K562 (cell line): ENCODE measurements around the gene ABR. TPM values are rescaled to one million over a fixed set of nuclear protein-coding genes. Genes with fewer than 3 reads are reported as not detected.

ENCODE experiments used
- ATAC-seq: fragments of 200-7000 bp; cut with Tn5 transposase; 3 replicates; pipeline ENCODE4 v1.9.1; 2020; ENCODE audit warnings: moderate library complexity
- BruUV-seq: library from RNA; stranded (reverse); fragments of 400-500 nt; replicated peaks from 2 replicates; lab custom pipeline; 2021; lab: Mats Ljungman, UMichigan
- CTCF ChIA-PET: fragments of 300-600 bp; formaldehyde crosslinking; extraction: SDS; loops from one replicate; lab custom pipeline; 2021; ENCODE audit warnings: low intra/inter-chr PET ratio; lab: Yijun Ruan, JAX
- POLR2A ChIA-PET: fragments of 300-600, 350-650 bp; sonication (Branson Sonifier 250); formaldehyde crosslinking; extraction: SDS; loops from one replicate; lab custom pipeline; 2021; ENCODE audit warnings: antibody characterized with exemption, inconsistent platforms; lab: Yijun Ruan, JAX
- DNase-seq, 4 experiments: peaks; one replicate each; pipeline versions ENCODE4 v3.0.0 to v3.0.0-alpha.2; 2011 to 2018; ENCODE audit warnings: low spot score in 3 of 4, mixed read lengths in 3 of 4; ENCODE audit errors: extremely low read depth in 1 of 4
- FAIRE-seq: peaks from 2 replicates; lab custom pipeline; 2011; peaks lifted over from hg19 to GRCh38; lab: Jason Lieb, UNC
- H2AFZ ChIP-seq: 2 replicates; pipeline ENCODE4 v1.6.0; 2011; ENCODE audit warnings: low read depth, low read length, control low read depth, inconsistent platforms
- H3K27ac ChIP-seq: fragments of 200-600 bp; 3 replicates; pipeline ENCODE4 v1.8.0; 2011; ENCODE audit warnings: low read depth, mild to moderate bottlenecking, control low read depth, inconsistent platforms, low read length, moderate library complexity, mixed read lengths; ENCODE audit errors: extremely low read depth
- H3K27me3 ChIP-seq, 2 experiments: fragments of 300-600 bp in 1 of 2; 2 replicates in 1 of 2; 3 replicates in 1 of 2; pipeline versions ENCODE4 v1.6.0 to v1.8.0; 2011; ENCODE audit warnings: inconsistent platforms in 2 of 2, low read length in 2 of 2, mild to moderate bottlenecking in 1 of 2, mixed read lengths in 1 of 2, moderate library complexity in 1 of 2; ENCODE audit not compliant: control insufficient read depth in 2 of 2, insufficient read depth in 2 of 2
- H3K36me3 ChIP-seq: fragments of 300-600 bp; 3 replicates; pipeline ENCODE4 v1.8.0; 2011; ENCODE audit warnings: mild to moderate bottlenecking, low read length, inconsistent platforms; ENCODE audit not compliant: control insufficient read depth, insufficient read depth
- H3K4me1 ChIP-seq, 2 experiments: fragments of 200-600 bp in 1 of 2; replicated peaks in 1 of 2; 2 replicates in 1 of 2; 3 replicates in 1 of 2; pipeline versions ENCODE4 v1.5.1 to v1.8.0; 2011; ENCODE audit warnings: inconsistent platforms in 2 of 2, low read length in 2 of 2, mild to moderate bottlenecking in 1 of 2, mixed read lengths in 1 of 2, moderate library complexity in 1 of 2; ENCODE audit not compliant: control insufficient read depth in 2 of 2, insufficient read depth in 2 of 2
- H3K4me2 ChIP-seq: 2 replicates; pipeline ENCODE4 v1.6.1; 2011; ENCODE audit warnings: low read length, control low read depth, inconsistent platforms, mixed read lengths; ENCODE audit not compliant: insufficient read depth
- H3K4me3 ChIP-seq: fragments of 200-600 bp; sonication (generic), shearing (Covaris generic); 2 replicates; pipeline ENCODE4 v1.5.1; 2016; ENCODE audit warnings: control low read depth, inconsistent platforms
- H3K79me2 ChIP-seq: fragments of 200-600 bp; 3 replicates; pipeline ENCODE4 v1.8.0; 2011; ENCODE audit warnings: low read length, inconsistent platforms; ENCODE audit not compliant: control insufficient read depth, insufficient read depth
- H3K9ac ChIP-seq, 2 experiments: 2 replicates each; pipeline versions ENCODE4 v1.6.0 to v1.6.1; 2011; ENCODE audit warnings: low read depth in 2 of 2, low read length in 2 of 2, control low read depth in 1 of 2, inconsistent platforms in 1 of 2, mild to moderate bottlenecking in 1 of 2, mixed read lengths in 1 of 2; ENCODE audit not compliant: insufficient read depth in 1 of 2
- H3K9me1 ChIP-seq: one replicate; pipeline ENCODE4 v1.6.0; 2011; ENCODE audit warnings: inconsistent platforms, mild to moderate bottlenecking, low read length, moderate library complexity; ENCODE audit not compliant: control insufficient read depth, insufficient read depth
- H3K9me3 ChIP-seq: replicated peaks from 2 replicates; pipeline ENCODE4 v1.5.1; 2011; ENCODE audit warnings: low read depth, low read length, inconsistent platforms; ENCODE audit not compliant: control insufficient read depth, insufficient read depth
- H4K20me1 ChIP-seq: replicated peaks from 2 replicates; pipeline ENCODE4 v1.6.1; 2011; ENCODE audit warnings: low read length, inconsistent platforms, mixed read lengths; ENCODE audit not compliant: control insufficient read depth, insufficient read depth
- CAMTA2 ChIP-seq: fragments of 250-450 bp; sonication (Bioruptor Pico); conservative IDR thresholded peaks from 2 replicates; pipeline ENCODE4 v1.5.1; 2022
- CBFB ChIP-seq: sonication (generic); formaldehyde crosslinking; IDR thresholded peaks from 2 replicates; pipeline ENCODE4 v1.4.0; 2020; ENCODE audit warnings: mild to moderate bottlenecking, missing genetic modification reagents
- ID3 ChIP-seq, 2 experiments: fragments of 250-450 bp in 1 of 2; fragments of 450-650 bp in 1 of 2; sonication (Bioruptor Pico) in 1 of 2; IDR thresholded peaks; 2 replicates each; pipeline versions ENCODE4 v1.6.1 to v1.8.0; 2016 to 2021; ENCODE audit warnings: mild to moderate bottlenecking in 2 of 2, moderate library complexity in 2 of 2, missing compliant biosample characterization in 1 of 2, missing genetic modification characterization in 1 of 2
- L3MBTL2 ChIP-seq: fragments of 450-650 bp; IDR thresholded peaks from 2 replicates; pipeline ENCODE4 v1.6.1; 2016; ENCODE audit warnings: mild to moderate bottlenecking, moderate library complexity
- NFYB ChIP-seq: IDR thresholded peaks from 2 replicates; pipeline ENCODE4 v1.6.1; 2011; ENCODE audit warnings: mild to moderate bottlenecking, moderate library complexity; ENCODE audit not compliant: insufficient read length; ENCODE audit errors: extremely low read depth
- THRAP3 ChIP-seq: fragments of 450-650 bp; IDR thresholded peaks from 2 replicates; pipeline ENCODE4 v1.6.1; 2016; ENCODE audit warnings: mild to moderate bottlenecking, inconsistent platforms, borderline replicate concordance
- THRB ChIP-seq: fragments of 450-650 bp; formaldehyde crosslinking; conservative IDR thresholded peaks from 2 replicates; pipeline ENCODE4 v1.4.0; 2022; ENCODE audit warnings: mild to moderate bottlenecking, missing genetic modification characterization
- ZNF124 ChIP-seq: sonication (generic); formaldehyde crosslinking; IDR thresholded peaks from 2 replicates; pipeline ENCODE4 v1.8.1; 2022; ENCODE audit warnings: missing genetic modification reagents
- WGBS: fragments of 100-300 bp; shearing (Covaris generic); methylation state at CpG from one replicate; pipeline ENCODE4 v1.1.6; 2016; ENCODE audit warnings: low coverage, mixed read lengths; ENCODE audit not compliant: insufficient coverage; ENCODE audit errors: missing lambda C conversion rate; 5-methylcytosine and 5-hydroxymethylcytosine counted together
- in situ Hi-C: fragments of 300-500 bp; cut with MboI; formaldehyde crosslinking; loops from 4 replicates; pipeline ENCODE4 v1.15.0; 2018; ENCODE audit warnings: inconsistent platforms, mixed read lengths
- intact Hi-C: fragments of 100-400 bp; cut with micrococcal nuclease; formaldehyde crosslinking; loops from 2 replicates; pipeline ENCODE4 v1.14.2; 2022
- polyA plus RNA-seq, 8 experiments: library from polyadenylated mRNA; depleted of rRNA in 4 of 8; stranded (reverse) in 5 of 8; unstranded in 3 of 8; fragments of >200 nt; fragmentation: Nextera tagmentation in 2 of 8; fragmentation: Illumina TruSeq in 1 of 8; extraction: Ambion mirVana in 2 of 8; extraction: Trizol in 1 of 8; gene quantifications; 2 replicates each; pipeline versions ENCODE4 v1.2.1 to v1.2.3, GENCODE V29; 2011 to 2014; ENCODE audit warnings: inconsistent platforms in 1 of 8, missing spikeins in 1 of 8
- total RNA-seq, 7 experiments: library from RNA; depleted of rRNA in 6 of 7; stranded (reverse); fragments of >200 nt in 6 of 7; fragmentation: Illumina TruSeq in 2 of 7; extraction: Trizol in 2 of 7; gene quantifications; 2 replicates each; pipeline versions ENCODE4 v1.2.1 to v1.2.3, GENCODE V29; 2011 to 2021; ENCODE audit warnings: low replicate concordance in 1 of 7
- TF ChIP-seq, protein P1 (sequence below): fragments of 450-650 bp; IDR thresholded peaks from 2 replicates; pipeline ENCODE4 v1.7.1; 2018; ENCODE audit warnings: mild to moderate bottlenecking, low read depth; ENCODE audit not compliant: partially characterized antibody
- TF ChIP-seq, protein P2 (sequence below), 2 experiments: fragments of 450-650 bp; IDR thresholded peaks; 2 replicates each; pipeline ENCODE4 v1.6.1; 2018; ENCODE audit warnings: mild to moderate bottlenecking in 2 of 2, low read depth in 1 of 2; ENCODE audit not compliant: partially characterized antibody in 2 of 2

The ABR gene
- total and polyA plus RNA-seq, 9 of the 15 experiments (the other 6 are each of a cell fraction or from before 2014, with no cell fraction given): 0.07 to 1.6 (median 0.37) TPM; not detected in 1

- TF ChIP-seq THRB (no peak), NFYB (no peak)
Measured at GRCh38 chr17:1181753-1182137, 2.0 kb upstream of the ABR start (continued).

GRCh38 chr17:1180958-1181752 lies 1.4 kb upstream of the ABR start:
- H3K27ac ChIP-seq: no peak overlapping the region
- POLR2A ChIA-PET: interaction anchor here (0.7 kb wide), 1 partner anchor 75 kb away, joined by 3 read pairs; no protein-coding TSS in a partner anchor
- H4K20me1 ChIP-seq: no peaks in the 10 kb centered on the region; the same call in none of the 2 replicates
- TF ChIP-seq THRAP3 (no peak), ID3 (CRISPR knock-in tag; IDR thresholded peaks at IDR 0.05) (no peak), ID3 (tag; IDR thresholded peaks at IDR 0.05) (no peak), CBFB (no peak), ZNF124 (CRISPR knock-in tag) (no peak), L3MBTL2 (no peak), CAMTA2 (CRISPR knock-in tag) (no peak)
- TF ChIP-seq, protein P1, sequence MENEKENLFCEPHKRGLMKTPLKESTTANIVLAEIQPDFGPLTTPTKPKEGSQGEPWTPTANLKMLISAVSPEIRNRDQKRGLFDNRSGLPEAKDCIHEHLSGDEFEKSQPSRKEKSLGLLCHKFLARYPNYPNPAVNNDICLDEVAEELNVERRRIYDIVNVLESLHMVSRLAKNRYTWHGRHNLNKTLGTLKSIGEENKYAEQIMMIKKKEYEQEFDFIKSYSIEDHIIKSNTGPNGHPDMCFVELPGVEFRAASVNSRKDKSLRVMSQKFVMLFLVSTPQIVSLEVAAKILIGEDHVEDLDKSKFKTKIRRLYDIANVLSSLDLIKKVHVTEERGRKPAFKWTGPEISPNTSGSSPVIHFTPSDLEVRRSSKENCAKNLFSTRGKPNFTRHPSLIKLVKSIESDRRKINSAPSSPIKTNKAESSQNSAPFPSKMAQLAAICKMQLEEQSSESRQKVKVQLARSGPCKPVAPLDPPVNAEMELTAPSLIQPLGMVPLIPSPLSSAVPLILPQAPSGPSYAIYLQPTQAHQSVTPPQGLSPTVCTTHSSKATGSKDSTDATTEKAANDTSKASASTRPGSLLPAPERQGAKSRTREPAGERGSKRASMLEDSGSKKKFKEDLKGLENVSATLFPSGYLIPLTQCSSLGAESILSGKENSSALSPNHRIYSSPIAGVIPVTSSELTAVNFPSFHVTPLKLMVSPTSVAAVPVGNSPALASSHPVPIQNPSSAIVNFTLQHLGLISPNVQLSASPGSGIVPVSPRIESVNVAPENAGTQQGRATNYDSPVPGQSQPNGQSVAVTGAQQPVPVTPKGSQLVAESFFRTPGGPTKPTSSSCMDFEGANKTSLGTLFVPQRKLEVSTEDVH: no peak
- TF ChIP-seq, protein P2, sequence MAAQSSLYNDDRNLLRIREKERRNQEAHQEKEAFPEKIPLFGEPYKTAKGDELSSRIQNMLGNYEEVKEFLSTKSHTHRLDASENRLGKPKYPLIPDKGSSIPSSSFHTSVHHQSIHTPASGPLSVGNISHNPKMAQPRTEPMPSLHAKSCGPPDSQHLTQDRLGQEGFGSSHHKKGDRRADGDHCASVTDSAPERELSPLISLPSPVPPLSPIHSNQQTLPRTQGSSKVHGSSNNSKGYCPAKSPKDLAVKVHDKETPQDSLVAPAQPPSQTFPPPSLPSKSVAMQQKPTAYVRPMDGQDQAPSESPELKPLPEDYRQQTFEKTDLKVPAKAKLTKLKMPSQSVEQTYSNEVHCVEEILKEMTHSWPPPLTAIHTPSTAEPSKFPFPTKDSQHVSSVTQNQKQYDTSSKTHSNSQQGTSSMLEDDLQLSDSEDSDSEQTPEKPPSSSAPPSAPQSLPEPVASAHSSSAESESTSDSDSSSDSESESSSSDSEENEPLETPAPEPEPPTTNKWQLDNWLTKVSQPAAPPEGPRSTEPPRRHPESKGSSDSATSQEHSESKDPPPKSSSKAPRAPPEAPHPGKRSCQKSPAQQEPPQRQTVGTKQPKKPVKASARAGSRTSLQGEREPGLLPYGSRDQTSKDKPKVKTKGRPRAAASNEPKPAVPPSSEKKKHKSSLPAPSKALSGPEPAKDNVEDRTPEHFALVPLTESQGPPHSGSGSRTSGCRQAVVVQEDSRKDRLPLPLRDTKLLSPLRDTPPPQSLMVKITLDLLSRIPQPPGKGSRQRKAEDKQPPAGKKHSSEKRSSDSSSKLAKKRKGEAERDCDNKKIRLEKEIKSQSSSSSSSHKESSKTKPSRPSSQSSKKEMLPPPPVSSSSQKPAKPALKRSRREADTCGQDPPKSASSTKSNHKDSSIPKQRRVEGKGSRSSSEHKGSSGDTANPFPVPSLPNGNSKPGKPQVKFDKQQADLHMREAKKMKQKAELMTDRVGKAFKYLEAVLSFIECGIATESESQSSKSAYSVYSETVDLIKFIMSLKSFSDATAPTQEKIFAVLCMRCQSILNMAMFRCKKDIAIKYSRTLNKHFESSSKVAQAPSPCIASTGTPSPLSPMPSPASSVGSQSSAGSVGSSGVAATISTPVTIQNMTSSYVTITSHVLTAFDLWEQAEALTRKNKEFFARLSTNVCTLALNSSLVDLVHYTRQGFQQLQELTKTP (IDR thresholded peaks at IDR 0.05; ENCODE audit: low read depth in 1 of 2, partially characterized antibody in 2 of 2): no peak

More at GRCh38 chr17:1180958-1181752, 1.4 kb upstream of the ABR start:
- no peaks in the 10 kb centered on the region for H3K79me2 ChIP-seq
- H3K27me3 ChIP-seq: peaks cover 11 to 52% of the 10 kb centered on the region in 2 experiments; a peak in 3 of 5 replicates
- H3K9me1 ChIP-seq: no peaks in the 10 kb centered on the region
- in situ Hi-C loops (no loop called here), intact Hi-C loops (no loop called here)
- no peak for FAIRE-seq
- no peak overlapping the region for H3K9ac ChIP-seq
- H3K4me2 ChIP-seq: no peak overlapping the region
- no peak overlapping the region for H2AFZ ChIP-seq
- no peak for DNase-seq
- ATAC-seq: no peak
- no TSS peak for BruUV-seq
- CTCF ChIA-PET: no interaction called here
- peaks cover 0 to 18% of the 10 kb centered on the region in 2 experiments; a peak in 2 of 5 replicates for H3K4me1 ChIP-seq
- WGBS: 22% methylated on average over 9 of the region's 23 CpGs
- no peak overlapping the region for H3K4me3 ChIP-seq
- no peaks in the 10 kb centered on the region for H3K9me3 ChIP-seq
- H3K36me3 ChIP-seq: no peaks in the 10 kb centered on the region
